Right forelimb (tissue), 1 donor: ENCODE data around the gene COL8A1.

Experiments used
- DNase-seq: peaks from one replicate; pipeline ENCODE4 v3.0.0-alpha.2; 2018

COL8A1 gene

GRCh38 chr3:99640214-99640851 lies 1.9 kb downstream of the COL8A1 start:
- no peak for DNase-seq

GRCh38 chr3:99641480-99641879 lies 3.1 kb downstream of the COL8A1 start:
- no peak for DNase-seq

GRCh38 chr3:99641982-99642381 lies 3.6 kb downstream of the COL8A1 start:
- no peak for DNase-seq

GRCh38 chr3:99644017-99644416 lies 5.6 kb downstream of the COL8A1 start:
- DNase-seq, result no peak

- DNase-seq, result no peak
These were observed 6.4 kb downstream of the COL8A1 start for GRCh38 chr3:99644746-99645145.

- DNase-seq, result no peak
These were observed 7.1 kb downstream of the COL8A1 start for GRCh38 chr3:99645277-99646106.

- DNase-seq, result no peak
These were observed 7.7 kb downstream of the COL8A1 start for GRCh38 chr3:99646107-99646435.

GRCh38 chr3:99647081-99647480 lies 8.7 kb downstream of the COL8A1 start:
- no peak for DNase-seq

- DNase-seq, result no peak
These were observed 9.7 kb downstream of the COL8A1 start for GRCh38 chr3:99648101-99648500.

- DNase-seq, result no peak
These were observed 10.1 kb downstream of the COL8A1 start for GRCh38 chr3:99648516-99648915.

GRCh38 chr3:99651531-99651930 lies 13.1 kb downstream of the COL8A1 start:
- no peak for DNase-seq

- DNase-seq, result no peak
These were observed 18.2 kb downstream of the COL8A1 start for GRCh38 chr3:99656624-99657023.

- DNase-seq, result no peak
These were observed 19.9 kb downstream of the COL8A1 start for GRCh38 chr3:99658274-99658673.

- no peak for DNase-seq
These were observed 20.6 kb downstream of the COL8A1 start for GRCh38 chr3:99659032-99659431.

- DNase-seq, result no peak
These were observed 21.6 kb downstream of the COL8A1 start for GRCh38 chr3:99659951-99660350.

GRCh38 chr3:99662838-99663570 lies 24.6 kb downstream of the COL8A1 start:
- DNase-seq, result no peak

GRCh38 chr3:99663977-99664376 lies 25.6 kb downstream of the COL8A1 start:
- no peak for DNase-seq

- DNase-seq, result no peak
These were observed 26.6 kb downstream of the COL8A1 start for GRCh38 chr3:99665017-99665416.

GRCh38 chr3:99666201-99666600 lies 27.8 kb downstream of the COL8A1 start:
- DNase-seq, result no peak

- DNase-seq, result no peak
These were observed 29.6 kb downstream of the COL8A1 start for GRCh38 chr3:99668044-99668443.

GRCh38 chr3:99669879-99670555 lies 31.6 kb downstream of the COL8A1 start:
- DNase-seq, result no peak

- DNase-seq, result no peak
These were observed 32.2 kb downstream of the COL8A1 start for GRCh38 chr3:99670556-99670950.

GRCh38 chr3:99674086-99674789 lies 35.8 kb downstream of the COL8A1 start:
- no peak for DNase-seq
